Adrenal gland (tissue), 12 donors: ENCODE data around the gene SPATS2. TPM values are rescaled to one million over a fixed set of nuclear protein-coding genes. Genes with fewer than 3 reads are reported as not detected.
A peak's percentile ranks its signal among the peaks of the same experiment; 100 is the strongest.

ENCODE experiments used
- DNase-seq, 7 donors: peaks; one replicate each; pipeline ENCODE4 v3.0.0-alpha.2; 2019 to 2020
- H3K27ac ChIP-seq, 5 donors: fragments of 200-600 bp; sonication (generic) in 4 of 5; 1 replicate in 3 of 5; 2 replicates in 2 of 5; pipeline versions ENCODE4 v1.5.1 to v1.8.0; 2016 to 2020; ENCODE audit warnings: mild to moderate bottlenecking in 1 of 5
- H3K27me3 ChIP-seq: fragments of 200-600 bp; 2 replicates; pipeline ENCODE4 v1.8.0; 2021
- H3K36me3 ChIP-seq, 2 donors: fragments of 200-600 bp; replicated peaks in 1 of 2; 1 replicate in 1 of 2; 2 replicates in 1 of 2; pipeline versions ENCODE4 v1.5.1 to v1.8.0; 2018 to 2022
- H3K4me1 ChIP-seq, 2 donors: fragments of 200-600 bp; replicated peaks in 1 of 2; 1 replicate in 1 of 2; 2 replicates in 1 of 2; pipeline versions ENCODE4 v1.5.1 to v1.8.0; 2018 to 2021
- H3K4me3 ChIP-seq, 4 donors: fragments of 200-600 bp; sonication (generic) in 3 of 4; one replicate each; pipeline ENCODE4 v1.5.1; 2016 to 2018
- H3K9me3 ChIP-seq, 3 donors: fragments of 200-600 bp; sonication (generic) in 1 of 3; replicated peaks in 1 of 3; 1 replicate in 2 of 3; 2 replicates in 1 of 3; pipeline versions ENCODE4 v1.5.1 to v1.8.0; 2016 to 2021
- CTCF ChIP-seq, 6 experiments: fragments of 450-650 bp in 4 of 6; fragments of 200-600 bp in 2 of 6; sonication (generic) in 1 of 6; IDR thresholded peaks; 1 replicate in 5 of 6; 2 replicates in 1 of 6; pipeline versions ENCODE4 v1.5.1 to v1.8.0; 2016 to 2021; ENCODE audit warnings: antibody characterized with exemption in 6 of 6, mild to moderate bottlenecking in 2 of 6, moderate library complexity in 1 of 6
- POLR2A ChIP-seq, 2 donors: fragments of 450-650 bp; IDR thresholded peaks; one replicate each; pipeline ENCODE4 v1.6.1; 2017; ENCODE audit warnings: antibody characterized with exemption in 2 of 2, mild to moderate bottlenecking in 2 of 2, moderate library complexity in 1 of 2
- WGBS, 4 donors: extraction: QIAGEN DNeasy Blood & Tissue Kit in 2 of 4; methylation state at CpG; one replicate each; pipeline versions ENCODE4 v1.1.5 to v1.1.7; 2013 to 2017; 5-methylcytosine and 5-hydroxymethylcytosine counted together
- intact Hi-C, 2 donors: fragments of 100-400 bp; cut with DNase I; formaldehyde crosslinking; loops; one replicate each; pipeline versions ENCODE4 v1.14.1 to v1.15.0; 2022 to 2023
- polyA plus RNA-seq, 3 donors: library from polyadenylated mRNA; stranded (reverse); fragments of 200-250 nt in 2 of 3; fragments of 350-450 nt in 1 of 3; fragmentation: Illumina TruSeq in 1 of 3; extraction: RNeasy Lipid Tissue Mini Kit (QIAGEN cat#74804) in 1 of 3; gene quantifications; one replicate each; pipeline ENCODE4 v1.2.3, GENCODE V29; 2013 to 2014
- total RNA-seq, 9 donors: library from RNA; depleted of rRNA in 4 of 9; stranded (reverse); fragments of >200 nt in 4 of 9; fragments of 120-200 nt in 1 of 9; fragmentation: NEBNext Ultra II Directional in 1 of 9; extraction: Animal tissue kit (Norgen Biotek cat#: 25700) in 1 of 9; gene quantifications; one replicate each; pipeline versions ENCODE4 v1.1.0 to v1.2.4, GENCODE V29; 2013 to 2023
- donor health status: healthy with polysubstance abuse.
- donor health status: Bipolar disorder and iron deficiency.
- donor health status: DM: yes; HTN: yes; CAD: no.
- donor health status: DM: no; HTN: no; CAD: no.
- donor health status: DM: no; HTN: no; CAD: no.
- donor health status: DM: yes; HTN: yes; CAD: no.

SPATS2 gene
- total and polyA plus RNA-seq, 12 donors = 4.9 to 23.1 (median 15.1) TPM

- WGBS, 4 donors = 30 to 44% (median 35%) methylated on average over 8 to 11 of the region's 11 CpGs
Measured at GRCh38 chr12:49462083-49462744, 95.0 kb downstream of the SPATS2 start.

GRCh38 chr12:49465132-49465531 is 97.9 kb downstream of the SPATS2 start:
- Histone ChIP-seq H3K4me3 (no peak overlapping the region), H3K27ac (no peak overlapping the region), H3K27me3 (no peaks in the 10 kb centered on the region), H3K36me3 (no peaks in the 10 kb centered on the region), H3K4me1 (peaks cover 10 to 15% of the 10 kb centered on the region in 2 donors), H3K9me3 (no peaks in the 10 kb centered on the region)
- no peak for DNase-seq
- TF ChIP-seq POLR2A (IDR thresholded peaks at IDR 0.05) = no peak
- 96 to 100% (median 98%) methylated on average over 2 of the region's 2 CpGs for WGBS, 4 donors
- intact Hi-C loops = no loop called here

More at GRCh38 chr12:49462083-49462744, 95.0 kb downstream of the SPATS2 start:
- H3K27ac ChIP-seq = peak overlapping the region in 3 of 5 donors; percentile 51 to 74 (median 71)
- H3K4me1 ChIP-seq = peaks cover 10 to 15% of the 10 kb centered on the region in 2 donors
- no peak overlapping the region for H3K4me3 ChIP-seq
- no peaks in the 10 kb centered on the region for H3K27me3 ChIP-seq
- no peaks in the 10 kb centered on the region for H3K9me3 ChIP-seq
- DNase-seq = peak; percentile 56 to 81 (median 72)
- intact Hi-C loops = no loop called here
- no peaks in the 10 kb centered on the region for H3K36me3 ChIP-seq
- no peak for TF ChIP-seq CTCF (IDR thresholded peaks at IDR 0.05)
- TF ChIP-seq POLR2A (IDR thresholded peaks at IDR 0.05) = no peak

GRCh38 chr12:49470986-49471385 is 103.7 kb downstream of the SPATS2 start:
- Histone ChIP-seq H3K4me3 (no peak overlapping the region), H3K4me1 (no peaks in the 10 kb centered on the region), H3K36me3 (no peaks in the 10 kb centered on the region), H3K27me3 (no peaks in the 10 kb centered on the region), H3K9me3 (no peaks in the 10 kb centered on the region), H3K27ac (no peak overlapping the region)
- TF ChIP-seq POLR2A (IDR thresholded peaks at IDR 0.05) (no peak), CTCF (IDR thresholded peaks at IDR 0.05) (no peak)
- no peak for DNase-seq
- intact Hi-C loops = no loop called here

- no peak for TF ChIP-seq CTCF (IDR thresholded peaks at IDR 0.05)
- no peak for TF ChIP-seq POLR2A (IDR thresholded peaks at IDR 0.05)
Measured at GRCh38 chr12:49471557-49471956, 104.3 kb downstream of the SPATS2 start.

GRCh38 chr12:49476091-49476490 is 108.8 kb downstream of the SPATS2 start:
- Histone ChIP-seq H3K4me1 (no peaks in the 10 kb centered on the region), H3K27me3 (no peaks in the 10 kb centered on the region), H3K36me3 (no peaks in the 10 kb centered on the region), H3K9me3 (no peaks in the 10 kb centered on the region), H3K27ac (no peak overlapping the region), H3K4me3 (no peak overlapping the region)
- intact Hi-C loops = no loop called here
- WGBS, 4 donors = 95 to 98% (median 97%) methylated on average over 8 to 12 of the region's 12 CpGs
- no peak for DNase-seq
- no peak for TF ChIP-seq POLR2A (IDR thresholded peaks at IDR 0.05)
- TF ChIP-seq CTCF (IDR thresholded peaks at IDR 0.05) = no peak

More at GRCh38 chr12:49471557-49471956, 104.3 kb downstream of the SPATS2 start:
- no peaks in the 10 kb centered on the region for H3K4me1 ChIP-seq
- intact Hi-C loops = no loop called here
- no peak for DNase-seq
- WGBS, 4 donors = 93 to 100% (median 99%) methylated on average over 1 of the region's 1 CpG
- no peak overlapping the region for H3K27ac ChIP-seq
- H3K4me3 ChIP-seq = no peak overlapping the region
- no peaks in the 10 kb centered on the region for H3K9me3 ChIP-seq
- H3K27me3 ChIP-seq = no peaks in the 10 kb centered on the region
- H3K36me3 ChIP-seq = no peaks in the 10 kb centered on the region
